GM21619 (cell line): ENCODE measurements around the gene PDE4D.

Source experiments
- ATAC-seq: cut with Tn5 transposase; IDR thresholded peaks from one replicate; pipeline ENCODE4 v1.9.1; 2021; ENCODE audit not compliant: unreplicated experiment

Gene PDE4D

GRCh38 chr5:59037941-59038797, 855.4 kb downstream of the PDE4D start:
- no peak for ATAC-seq

- ATAC-seq = no peak
These were observed 856.1 kb downstream of the PDE4D start for GRCh38 chr5:59037453-59037852.

- no peak for ATAC-seq
These were observed 856.5 kb downstream of the PDE4D start for GRCh38 chr5:59037041-59037440.

GRCh38 chr5:59036274-59036961, 857.1 kb downstream of the PDE4D start:
- no peak for ATAC-seq

- no peak for ATAC-seq
These were observed 857.8 kb downstream of the PDE4D start for GRCh38 chr5:59035681-59036080.

GRCh38 chr5:59034498-59035186, 858.9 kb downstream of the PDE4D start:
- peak; percentile 40 for ATAC-seq

- ATAC-seq = no peak
These were observed 866.2 kb downstream of the PDE4D start for GRCh38 chr5:59027145-59027907.

GRCh38 chr5:59025734-59026133, 867.8 kb downstream of the PDE4D start:
- no peak for ATAC-seq

GRCh38 chr5:59021837-59022514, 871.5 kb downstream of the PDE4D start:
- ATAC-seq = no peak

- ATAC-seq = no peak
These were observed 872.2 kb downstream of the PDE4D start for GRCh38 chr5:59021286-59021673.

GRCh38 chr5:59020611-59021285, 872.8 kb downstream of the PDE4D start:
- ATAC-seq = no peak

GRCh38 chr5:59019078-59019477, 874.4 kb downstream of the PDE4D start:
- ATAC-seq = no peak

GRCh38 chr5:59016925-59017324, 876.6 kb downstream of the PDE4D start:
- no peak for ATAC-seq

- no peak for ATAC-seq
These were observed 884.6 kb downstream of the PDE4D start for GRCh38 chr5:59008816-59009473.

- ATAC-seq = no peak
These were observed 886.0 kb downstream of the PDE4D start for GRCh38 chr5:59007460-59008063.

GRCh38 chr5:59005934-59006701, 887.4 kb downstream of the PDE4D start:
- ATAC-seq = no peak

- ATAC-seq = no peak
These were observed 889.9 kb downstream of the PDE4D start for GRCh38 chr5:59003641-59004040.

GRCh38 chr5:59003124-59003523, 890.4 kb downstream of the PDE4D start:
- no peak for ATAC-seq
